Ovary (tissue), 9 donors: Measurements from ENCODE around the gene CALD1. TPM values are rescaled to one million over a fixed set of nuclear protein-coding genes. Genes with fewer than 3 reads are reported as not detected.

Source experiments
- DNase-seq, 5 donors: peaks; one replicate each; pipeline ENCODE4 v3.0.0-alpha.2; 2019 to 2020
- H3K27ac ChIP-seq, 2 donors: fragments of 200-600 bp; one replicate each; pipeline versions ENCODE4 v1.5.1 to v1.8.0; 2019 to 2022
- H3K27me3 ChIP-seq: fragments of 200-600 bp; one replicate; pipeline ENCODE4 v1.8.0; 2022
- H3K36me3 ChIP-seq: fragments of 200-600 bp; sonication (generic); one replicate; pipeline ENCODE4 v1.5.1; 2019
- H3K4me1 ChIP-seq: one replicate; pipeline ENCODE4 v1.8.1; 2013; ENCODE audit warnings: mild to moderate bottlenecking, moderate library complexity; ENCODE audit not compliant: insufficient read depth
- H3K4me3 ChIP-seq: fragments of 200-600 bp; sonication (generic); one replicate; pipeline ENCODE4 v1.5.1; 2017
- H3K9me3 ChIP-seq, 2 donors: fragments of 200-600 bp in 1 of 2; sonication (generic) in 1 of 2; one replicate each; pipeline versions ENCODE4 v1.5.1 to v1.8.1; 2013 to 2019; ENCODE audit warnings: mild to moderate bottlenecking in 1 of 2, moderate library complexity in 1 of 2
- EP300 ChIP-seq: sonication (generic); formaldehyde crosslinking; IDR thresholded peaks from one replicate; pipeline ENCODE4 v1.6.1; 2017; ENCODE audit warnings: antibody characterized with exemption
- POLR2A ChIP-seq: fragments of 450-650 bp; IDR thresholded peaks from one replicate; pipeline ENCODE4 v1.6.1; 2017; ENCODE audit warnings: antibody characterized with exemption, mild to moderate bottlenecking, moderate library complexity
- WGBS, 3 donors: extraction: QIAGEN DNeasy Blood & Tissue Kit in 1 of 3; methylation state at CpG; one replicate each; pipeline versions ENCODE4 v1.1.5 to v1.1.7; 2013 to 2017; 5-methylcytosine and 5-hydroxymethylcytosine counted together
- intact Hi-C, 4 donors: fragments of 100-400 bp; cut with DNase I; formaldehyde crosslinking; loops; one replicate each; pipeline versions ENCODE4 v1.11.0 to v1.15.1; 2022 to 2023
- polyA plus RNA-seq, 2 donors: library from polyadenylated mRNA; stranded (reverse); fragments of 200-250 nt in 1 of 2; fragments of 350-450 nt in 1 of 2; fragmentation: Illumina TruSeq in 1 of 2; extraction: RNeasy Lipid Tissue Mini Kit (QIAGEN cat#74804) in 1 of 2; gene quantifications; one replicate each; pipeline ENCODE4 v1.2.3, GENCODE V29; 2013 to 2014
- total RNA-seq, 7 donors: library from RNA; depleted of rRNA in 2 of 7; stranded (reverse); fragments of >200 nt in 2 of 7; fragmentation: NEBNext Ultra II Directional in 3 of 7; extraction: Animal tissue kit (Norgen Biotek cat#: 25700) in 3 of 7; gene quantifications; one replicate each; pipeline versions ENCODE4 v1.1.0 to v1.2.4, GENCODE V29; 2016 to 2023
- TF ChIP-seq, protein P1 (sequence below), 3 donors: fragments of 450-650 bp in 2 of 3; fragments of 200-600 bp in 1 of 3; IDR thresholded peaks; one replicate each; pipeline versions ENCODE4 v1.5.1 to v1.8.0; 2016 to 2022; ENCODE audit warnings: antibody characterized with exemption in 3 of 3, mild to moderate bottlenecking in 1 of 3
- donor health status: DM: no; HTN: no; CAD: no; lungs with moderate emphysema.
- donor health status: DM: no; HTN: no; CAD: no.
- donor health status: Bipolar disorder and iron deficiency.
- donor health status: DM: yes; HTN: yes; CAD: no.
- donor health status: DM: no; HTN: no; CAD: no.
- donor health status: DM: yes; HTN: yes; CAD: no.

The CALD1 gene
- total and polyA plus RNA-seq, 9 donors = 306 to 697 (median 463) TPM

DNA sequence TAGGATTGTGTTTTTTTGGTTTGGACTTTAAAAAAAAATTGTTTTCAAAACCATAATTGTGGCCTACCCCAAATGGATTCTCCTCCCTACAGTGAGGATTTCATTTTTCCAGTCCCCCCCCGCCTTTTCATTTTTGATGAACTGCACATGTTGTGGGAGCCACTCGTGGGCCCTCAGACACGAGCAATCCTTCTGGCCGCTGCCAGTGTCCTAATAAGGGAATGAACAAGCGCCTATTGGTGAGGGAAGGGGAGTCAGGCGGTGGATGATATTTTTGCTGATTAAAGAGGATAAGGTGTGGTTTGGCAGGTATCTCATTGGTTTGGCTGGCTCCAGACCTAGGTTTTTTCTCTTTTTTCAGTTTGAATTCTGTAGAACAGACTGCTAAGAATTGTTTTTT is 128.2 kb downstream of the CALD1 start:
- Histone ChIP-seq H3K9me3 (no peaks in the 10 kb centered on the region), H3K27me3 (no peaks in the 10 kb centered on the region), H3K4me3 (no peak overlapping the region), H3K27ac (peak overlapping the region in 1 of 2 donors; percentile 47), H3K36me3 (no peaks in the 10 kb centered on the region), H3K4me1 (peaks cover 28% of the 10 kb centered on the region)
- intact Hi-C loops = no loop called here
- WGBS, 3 donors = 16 to 34% (median 32%) methylated on average over 6 of the region's 6 CpGs
- peak in 3 of 5 donors; percentile 52 to 62 (median 60) for DNase-seq
- TF ChIP-seq POLR2A (no peak), EP300 (no peak)
- TF ChIP-seq, protein P1, sequence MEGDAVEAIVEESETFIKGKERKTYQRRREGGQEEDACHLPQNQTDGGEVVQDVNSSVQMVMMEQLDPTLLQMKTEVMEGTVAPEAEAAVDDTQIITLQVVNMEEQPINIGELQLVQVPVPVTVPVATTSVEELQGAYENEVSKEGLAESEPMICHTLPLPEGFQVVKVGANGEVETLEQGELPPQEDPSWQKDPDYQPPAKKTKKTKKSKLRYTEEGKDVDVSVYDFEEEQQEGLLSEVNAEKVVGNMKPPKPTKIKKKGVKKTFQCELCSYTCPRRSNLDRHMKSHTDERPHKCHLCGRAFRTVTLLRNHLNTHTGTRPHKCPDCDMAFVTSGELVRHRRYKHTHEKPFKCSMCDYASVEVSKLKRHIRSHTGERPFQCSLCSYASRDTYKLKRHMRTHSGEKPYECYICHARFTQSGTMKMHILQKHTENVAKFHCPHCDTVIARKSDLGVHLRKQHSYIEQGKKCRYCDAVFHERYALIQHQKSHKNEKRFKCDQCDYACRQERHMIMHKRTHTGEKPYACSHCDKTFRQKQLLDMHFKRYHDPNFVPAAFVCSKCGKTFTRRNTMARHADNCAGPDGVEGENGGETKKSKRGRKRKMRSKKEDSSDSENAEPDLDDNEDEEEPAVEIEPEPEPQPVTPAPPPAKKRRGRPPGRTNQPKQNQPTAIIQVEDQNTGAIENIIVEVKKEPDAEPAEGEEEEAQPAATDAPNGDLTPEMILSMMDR (IDR thresholded peaks at IDR 0.05) = no peak

DNA sequence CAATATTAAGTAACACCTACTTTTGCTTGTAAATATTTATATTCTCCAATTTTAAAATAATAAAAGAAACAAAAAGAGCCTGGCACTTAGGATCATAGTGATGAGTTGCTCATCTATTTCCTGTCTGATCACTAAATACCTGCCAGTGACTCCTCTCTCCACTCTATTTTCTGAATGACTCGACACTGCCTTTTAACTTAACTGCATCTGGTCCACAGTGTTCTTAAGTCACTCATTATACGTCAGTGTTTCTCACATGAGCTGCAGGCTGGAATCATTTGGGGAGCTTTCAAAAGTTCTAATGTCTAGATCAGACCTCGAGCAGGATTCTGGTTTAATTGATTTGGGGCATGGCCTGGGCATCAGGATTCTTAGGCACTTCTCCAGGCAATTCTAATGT is 128.9 kb downstream of the CALD1 start:
- peak overlapping the region in 1 of 2 donors; percentile 3 for H3K27ac ChIP-seq
- peaks cover 28% of the 10 kb centered on the region for H3K4me1 ChIP-seq
- intact Hi-C loops = no loop called here
- H3K4me3 ChIP-seq = no peak overlapping the region
- no peaks in the 10 kb centered on the region for H3K9me3 ChIP-seq
- no peaks in the 10 kb centered on the region for H3K27me3 ChIP-seq
- WGBS, 3 donors = 29 to 58% (median 52%) methylated on average over 3 of the region's 3 CpGs
- no peaks in the 10 kb centered on the region for H3K36me3 ChIP-seq
- DNase-seq = no peak
- TF ChIP-seq EP300 = no peak
- TF ChIP-seq POLR2A = no peak
- TF ChIP-seq, protein P1 (IDR thresholded peaks at IDR 0.05) = no peak

DNA sequence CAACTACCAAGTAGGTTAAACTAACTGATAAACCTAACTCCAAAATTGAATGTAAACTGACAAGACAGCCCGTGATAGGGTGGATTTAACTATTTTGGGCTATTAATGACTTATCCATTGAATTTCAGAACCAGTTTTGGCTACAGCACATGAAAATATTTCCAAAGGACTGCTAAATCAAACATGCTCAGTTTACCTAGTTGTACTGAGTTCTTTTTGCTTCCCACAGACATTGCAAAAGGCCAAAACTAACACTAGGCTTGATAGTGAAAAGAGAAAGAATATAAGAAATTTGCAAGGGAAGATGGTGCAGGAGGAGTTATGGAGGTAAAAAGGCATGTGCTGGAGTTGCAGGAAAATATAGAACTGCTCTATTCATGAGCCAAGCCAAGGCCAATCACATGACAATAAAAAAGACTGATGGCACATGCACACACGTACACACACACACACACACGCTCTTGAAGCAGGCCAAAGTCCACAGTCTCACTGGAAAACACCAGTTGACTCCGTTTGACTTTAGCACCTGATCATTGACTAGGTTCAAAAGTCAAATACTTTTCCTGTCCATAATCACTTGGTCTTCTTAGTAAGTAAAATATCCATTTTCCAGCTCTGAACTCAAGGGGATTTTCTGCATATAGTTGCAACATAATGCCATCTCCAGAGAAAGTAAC is 130.9 kb downstream of the CALD1 start:
- no peak overlapping the region for H3K4me3 ChIP-seq
- DNase-seq = no peak
- 70 to 79% (median 75%) methylated on average over 4 of the region's 4 CpGs for WGBS, 3 donors
- peaks cover 24% of the 10 kb centered on the region for H3K4me1 ChIP-seq
- no peaks in the 10 kb centered on the region for H3K27me3 ChIP-seq
- no peak overlapping the region for H3K27ac ChIP-seq
- no peaks in the 10 kb centered on the region for H3K9me3 ChIP-seq
- TF ChIP-seq POLR2A = no peak
- no peak for TF ChIP-seq EP300
- TF ChIP-seq, protein P1 (IDR thresholded peaks at IDR 0.05) = no peak
- H3K36me3 ChIP-seq = no peaks in the 10 kb centered on the region
- intact Hi-C loops = no loop called here

DNA sequence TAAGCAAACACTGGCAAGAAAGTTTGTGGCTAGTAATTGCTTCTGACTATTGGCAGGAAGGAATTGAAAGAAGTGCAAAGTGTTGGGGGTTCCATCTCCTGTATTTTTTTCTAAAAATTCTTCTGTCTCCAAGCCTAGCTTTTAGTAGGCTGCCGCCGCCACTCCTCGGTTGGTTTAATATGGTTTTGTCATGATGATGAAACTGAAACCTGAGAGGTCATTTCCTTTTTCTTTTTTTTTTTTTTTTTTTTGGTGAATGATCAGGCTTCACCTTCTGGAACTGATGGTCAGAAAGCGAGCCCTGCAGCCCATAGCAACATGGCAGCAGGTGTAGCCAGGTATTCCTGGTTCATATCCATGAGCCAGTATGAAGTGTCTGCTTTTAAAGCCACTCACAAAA is 131.5 kb downstream of the CALD1 start:
- no peaks in the 10 kb centered on the region for H3K9me3 ChIP-seq
- no peaks in the 10 kb centered on the region for H3K27me3 ChIP-seq
- H3K4me3 ChIP-seq = no peak overlapping the region
- H3K4me1 ChIP-seq = peaks cover 21% of the 10 kb centered on the region
- H3K27ac ChIP-seq = no peak overlapping the region
- no peaks in the 10 kb centered on the region for H3K36me3 ChIP-seq
- intact Hi-C loops = no loop called here
- TF ChIP-seq POLR2A (no peak), EP300 (no peak)
- TF ChIP-seq, protein P1 (IDR thresholded peaks at IDR 0.05) = no peak
- DNase-seq = no peak
- 84 to 92% (median 88%) methylated on average over 4 of the region's 4 CpGs for WGBS, 3 donors
